ENCODE results near the gene PDGFA. TPM values are rescaled to one million over a fixed set of nuclear protein-coding genes. Genes with fewer than 3 reads are reported as not detected.

The PDGFA gene
- total RNA-seq, 1 donor from 2014 or later, result 7.6 TPM

DNA sequence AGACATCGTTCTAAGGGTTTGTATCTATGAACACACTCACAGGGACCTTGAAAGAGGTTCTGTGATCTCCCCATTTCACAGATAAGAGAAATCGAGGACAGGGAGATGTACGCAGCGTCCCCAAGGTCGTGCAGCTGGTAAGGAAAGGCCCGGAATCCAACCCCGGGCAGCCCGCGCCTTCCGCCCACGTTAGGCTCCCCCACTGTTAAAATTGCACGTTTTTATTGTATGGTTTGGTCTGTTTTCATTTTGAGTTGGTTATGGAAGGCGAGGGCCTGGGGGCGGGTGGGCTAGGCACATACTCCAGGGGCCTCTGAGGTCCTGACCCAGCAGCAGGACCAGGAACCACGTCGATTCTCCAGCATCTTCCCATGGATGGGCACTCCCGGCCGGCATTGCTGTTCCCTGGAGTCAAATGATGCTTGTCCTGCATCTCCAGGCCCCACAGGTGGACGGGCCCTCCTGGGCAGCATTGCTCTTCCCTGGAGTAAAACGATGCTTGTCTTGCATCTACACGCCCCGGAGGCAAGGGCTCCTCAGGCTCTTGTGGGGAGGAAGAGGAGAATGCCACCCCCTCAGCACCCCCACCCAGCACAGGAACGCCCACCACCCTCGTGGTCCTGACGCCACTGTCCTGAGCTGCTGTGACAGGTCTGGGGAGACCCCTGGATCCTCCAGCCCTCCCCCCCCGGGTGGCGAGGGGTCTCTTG lies 65.9 kb downstream of the PDGFA start:
- TF ChIP-seq, protein P1, sequence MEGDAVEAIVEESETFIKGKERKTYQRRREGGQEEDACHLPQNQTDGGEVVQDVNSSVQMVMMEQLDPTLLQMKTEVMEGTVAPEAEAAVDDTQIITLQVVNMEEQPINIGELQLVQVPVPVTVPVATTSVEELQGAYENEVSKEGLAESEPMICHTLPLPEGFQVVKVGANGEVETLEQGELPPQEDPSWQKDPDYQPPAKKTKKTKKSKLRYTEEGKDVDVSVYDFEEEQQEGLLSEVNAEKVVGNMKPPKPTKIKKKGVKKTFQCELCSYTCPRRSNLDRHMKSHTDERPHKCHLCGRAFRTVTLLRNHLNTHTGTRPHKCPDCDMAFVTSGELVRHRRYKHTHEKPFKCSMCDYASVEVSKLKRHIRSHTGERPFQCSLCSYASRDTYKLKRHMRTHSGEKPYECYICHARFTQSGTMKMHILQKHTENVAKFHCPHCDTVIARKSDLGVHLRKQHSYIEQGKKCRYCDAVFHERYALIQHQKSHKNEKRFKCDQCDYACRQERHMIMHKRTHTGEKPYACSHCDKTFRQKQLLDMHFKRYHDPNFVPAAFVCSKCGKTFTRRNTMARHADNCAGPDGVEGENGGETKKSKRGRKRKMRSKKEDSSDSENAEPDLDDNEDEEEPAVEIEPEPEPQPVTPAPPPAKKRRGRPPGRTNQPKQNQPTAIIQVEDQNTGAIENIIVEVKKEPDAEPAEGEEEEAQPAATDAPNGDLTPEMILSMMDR (IDR thresholded peaks at IDR 0.05; ENCODE audit: partially characterized antibody, unreplicated experiment), result no peak
- Mint-ChIP-seq H3K4me3 (ENCODE audit: unreplicated experiment) (no peak overlapping the region), H3K9me3 (ENCODE audit: unreplicated experiment) (peaks cover 2% of the 10 kb centered on the region), H3K27ac (ENCODE audit: unreplicated experiment) (no peak overlapping the region), H3K36me3 (ENCODE audit: unreplicated experiment) (no peaks in the 10 kb centered on the region), H3K27me3 (ENCODE audit: unreplicated experiment) (no peaks in the 10 kb centered on the region), H3K4me1 (ENCODE audit: low read depth, unreplicated experiment) (peaks cover 4% of the 10 kb centered on the region)
- DNase-seq, result no peak

DNA sequence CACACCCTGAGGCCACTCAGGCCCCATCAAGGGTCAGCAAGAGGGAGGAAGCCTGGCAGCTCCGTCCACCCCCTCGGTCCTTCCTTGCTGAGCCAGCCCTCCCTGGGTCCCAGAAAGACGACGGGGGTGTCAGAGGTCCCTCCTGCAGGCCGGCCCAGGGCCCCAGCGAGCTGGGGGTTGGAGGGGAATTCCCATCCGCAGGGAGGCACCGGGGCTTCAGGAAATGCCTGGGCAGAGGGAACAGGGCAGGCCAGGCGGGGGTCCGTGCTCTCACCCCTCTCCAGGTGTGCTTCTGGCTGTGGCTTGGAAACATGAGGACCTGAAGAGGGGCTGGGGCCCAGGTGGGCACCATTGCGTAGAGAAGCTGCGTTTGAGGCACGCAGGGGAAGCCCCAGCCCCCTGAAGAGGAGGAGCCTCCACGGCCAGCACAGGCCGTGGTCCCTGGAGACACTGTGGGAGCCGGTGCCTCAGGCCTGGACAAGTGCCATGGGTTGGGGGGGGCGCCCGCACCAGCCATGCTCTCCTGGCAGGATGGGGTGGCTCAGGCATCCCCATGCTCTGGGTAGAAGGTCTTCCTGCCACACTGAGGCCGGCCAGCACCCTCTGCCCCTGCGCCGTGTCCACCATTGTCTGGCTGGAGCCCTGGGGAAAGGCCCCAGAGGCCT lies 66.7 kb downstream of the PDGFA start:
- Mint-ChIP-seq H3K27ac (ENCODE audit: unreplicated experiment) (no peak overlapping the region), H3K27me3 (ENCODE audit: unreplicated experiment) (no peaks in the 10 kb centered on the region), H3K9me3 (ENCODE audit: unreplicated experiment) (peaks cover 2% of the 10 kb centered on the region), H3K4me3 (ENCODE audit: unreplicated experiment) (no peak overlapping the region), H3K36me3 (ENCODE audit: unreplicated experiment) (no peaks in the 10 kb centered on the region), H3K4me1 (ENCODE audit: low read depth, unreplicated experiment) (peaks cover 4% of the 10 kb centered on the region)
- TF ChIP-seq, protein P1 (IDR thresholded peaks at IDR 0.05; ENCODE audit: partially characterized antibody, unreplicated experiment), result no peak
- DNase-seq, result no peak

DNA sequence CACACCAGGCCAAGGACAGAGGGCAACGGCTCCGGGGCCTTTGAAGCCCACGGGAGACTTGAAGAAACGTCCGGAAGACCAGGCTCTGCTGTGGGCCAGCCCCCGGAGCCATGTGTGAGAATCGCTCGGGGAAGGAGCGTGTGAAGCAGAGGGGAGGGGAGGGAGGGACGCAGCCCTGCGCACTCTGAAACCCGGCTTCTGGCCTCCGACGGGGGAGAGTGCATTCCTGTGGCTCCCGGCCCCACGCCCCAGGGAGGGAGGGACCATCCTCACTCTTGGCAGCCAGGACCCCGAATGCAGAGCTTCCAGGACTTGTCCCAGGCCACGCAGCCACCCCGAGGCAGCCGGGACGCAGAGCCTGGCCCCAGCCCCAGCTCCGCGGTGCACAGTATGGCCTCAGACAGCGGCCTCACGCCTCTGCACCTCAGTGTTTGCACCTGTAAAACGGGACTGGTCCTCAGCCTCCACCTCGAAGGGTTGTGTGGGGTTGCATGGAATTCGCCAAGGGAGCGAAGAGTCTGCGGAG lies 67.4 kb downstream of the PDGFA start:
- TF ChIP-seq, protein P1 (IDR thresholded peaks at IDR 0.05; ENCODE audit: partially characterized antibody, unreplicated experiment), result no peak
- no peak for DNase-seq
- no peak overlapping the region for H3K4me3 Mint-ChIP-seq (ENCODE audit: unreplicated experiment)
- H3K4me1 Mint-ChIP-seq (ENCODE audit: low read depth, unreplicated experiment), result peaks cover 4% of the 10 kb centered on the region
- H3K27ac Mint-ChIP-seq (ENCODE audit: unreplicated experiment), result no peak overlapping the region
- H3K27me3 Mint-ChIP-seq (ENCODE audit: unreplicated experiment), result no peaks in the 10 kb centered on the region
- no peaks in the 10 kb centered on the region for H3K36me3 Mint-ChIP-seq (ENCODE audit: unreplicated experiment)
- peaks cover 2% of the 10 kb centered on the region for H3K9me3 Mint-ChIP-seq (ENCODE audit: unreplicated experiment)

DNA sequence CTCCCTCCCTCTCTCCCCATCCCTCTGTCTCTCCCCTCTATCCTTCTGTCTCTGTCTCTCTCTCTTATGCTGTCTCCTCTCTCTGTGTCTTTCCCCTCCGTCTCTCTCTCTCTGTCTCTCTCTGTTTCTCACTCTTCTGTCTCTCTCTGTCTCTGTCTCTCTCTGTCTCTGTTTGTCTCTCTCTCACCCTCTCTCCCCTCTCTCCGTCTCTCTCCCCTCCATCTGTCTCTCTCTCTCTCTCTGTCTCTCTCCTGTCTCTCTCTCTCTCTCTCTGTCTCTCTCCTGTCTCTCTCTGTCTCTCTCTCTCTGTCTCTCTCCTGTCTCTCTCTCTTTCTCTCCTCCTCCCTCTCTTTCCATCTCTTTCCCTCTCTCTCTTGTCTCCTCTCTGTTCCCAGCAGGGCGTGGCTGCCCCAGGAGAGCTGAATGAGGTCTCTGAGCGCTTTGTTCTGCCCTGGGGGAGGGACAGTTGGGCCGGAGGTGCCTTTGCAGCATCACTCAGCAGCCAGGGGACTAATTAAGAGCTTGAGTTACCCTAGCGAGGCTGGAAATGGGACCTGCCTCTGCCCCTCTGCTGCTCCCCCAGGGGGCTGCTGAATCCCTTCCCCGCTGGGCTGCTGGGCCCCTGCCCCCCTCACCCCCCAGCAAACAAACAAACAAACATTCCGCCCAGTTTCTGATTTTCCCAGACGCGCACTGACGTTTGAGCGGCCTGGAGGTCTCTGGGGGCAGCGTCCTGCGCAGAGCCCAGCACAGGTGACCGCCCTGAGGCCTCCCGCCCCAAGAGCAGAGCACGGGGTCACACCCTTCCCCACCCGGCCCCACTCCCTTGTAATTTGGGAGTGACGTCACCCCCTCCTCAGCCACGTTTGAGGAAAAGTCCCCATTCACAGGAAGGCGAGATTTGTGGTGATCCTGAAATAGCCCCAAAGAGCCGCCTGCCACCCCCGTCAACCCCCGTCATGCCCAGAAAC lies 68.1 kb downstream of the PDGFA start:
- Mint-ChIP-seq H3K27me3 (ENCODE audit: unreplicated experiment) (no peaks in the 10 kb centered on the region), H3K36me3 (ENCODE audit: unreplicated experiment) (no peaks in the 10 kb centered on the region), H3K27ac (ENCODE audit: unreplicated experiment) (no peak overlapping the region), H3K4me3 (ENCODE audit: unreplicated experiment) (peak overlapping the region; percentile 19), H3K4me1 (ENCODE audit: low read depth, unreplicated experiment) (peaks cover 4% of the 10 kb centered on the region), H3K9me3 (ENCODE audit: unreplicated experiment) (peaks cover 2% of the 10 kb centered on the region)
- TF ChIP-seq, protein P1 (IDR thresholded peaks at IDR 0.05; ENCODE audit: partially characterized antibody, unreplicated experiment), result no peak
- DNase-seq, result no peak

All from glutamatergic neuron (in vitro differentiated cells).